Measurements from ENCODE around the gene PARD3B. TPM values are rescaled to one million over a fixed set of nuclear protein-coding genes. Genes with fewer than 3 reads are reported as not detected.

PARD3B gene
- 1 to 10 TPM; 4.8 to 6.0 (median 5.6) TPM for total RNA-seq
- 1 to 10 TPM in 2 of 3 donors, under 1 TPM in 1; 0.42 to 1.6 (median 1.1) TPM for polyA plus RNA-seq
- long read RNA-seq, donor 1, result 0 reads
- long read RNA-seq, donor 2, partial matches to known transcripts, result 3 of 3 reads
- long read RNA-seq, donor 2, other reads (novel, unspliced or antisense), result 0 of 3 reads

- Histone ChIP-seq H3K27me3 (ENCODE audit: insufficient read depth in 3 of 3, low read length in 2 of 3) (no peaks in the 10 kb centered on the region), H3K27ac (peak within 1 kb of the TSS; percentile 70), H3K4me3 (peak within 1 kb of the TSS; percentile 94), H3K4me1 (peaks cover 13% of the 10 kb centered on the region), H3K36me3 (ENCODE audit: insufficient read depth in 1 of 2, low read depth in 1 of 2) (no peaks in the 10 kb centered on the region), H3K9me3 (no peaks in the 10 kb centered on the region)
- intact Hi-C loops (cut with DNase I), result loop anchor here in 1 of 2 donors (10.0 kb wide), 1 partner anchor 150 kb away; no protein-coding TSS in a partner anchor
- TF ChIP-seq CTCF (IDR thresholded peaks at IDR 0.05), result no peak
- ATAC-seq (peak; percentile 94 to 97 (median 96)), DNase-seq (peak; percentile 66 to 78)
- 0 to 1% (median 1%) methylated on average over 43 to 82 of the region's 82 CpGs for WGBS, 3 donors
These were observed at the start of gene PARD3B for GRCh38 chr2:204544961-204545860. Gene PARD3B (plus strand): TSS chr2:204545475. CDS start chr2:204546000, 525 bp downstream.

- WGBS, 3 donors, result 96 to 98% (median 97%) methylated on average over 4 of the region's 4 CpGs
- intact Hi-C loops (cut with DNase I), result no loop called here
These were observed 48.5 kb upstream of the PARD3B start for GRCh38 chr2:204496779-204497178.

GRCh38 chr2:204497855-204498254, 47.4 kb upstream of the PARD3B start:
- no peaks in the 10 kb centered on the region for H3K9me3 ChIP-seq
- 83 to 98% (median 97%) methylated on average over 1 of the region's 1 CpG for WGBS, 3 donors
- no peak overlapping the region for H3K27ac ChIP-seq
- H3K4me1 ChIP-seq, result no peaks in the 10 kb centered on the region
- H3K36me3 ChIP-seq (ENCODE audit: insufficient read depth in 1 of 2, low read depth in 1 of 2), result no peaks in the 10 kb centered on the region
- ATAC-seq, result no peak
- no peak for TF ChIP-seq CTCF (IDR thresholded peaks at IDR 0.05)
- intact Hi-C loops (cut with DNase I), result no loop called here
- H3K4me3 ChIP-seq, result no peak overlapping the region
- no peak for DNase-seq
- no peaks in the 10 kb centered on the region for H3K27me3 ChIP-seq (ENCODE audit: insufficient read depth in 3 of 3, low read length in 2 of 3)

More at GRCh38 chr2:204496779-204497178, 48.5 kb upstream of the PARD3B start:
- Histone ChIP-seq H3K27me3 (ENCODE audit: insufficient read depth in 3 of 3, low read length in 2 of 3) (no peaks in the 10 kb centered on the region), H3K36me3 (ENCODE audit: insufficient read depth in 1 of 2, low read depth in 1 of 2) (no peaks in the 10 kb centered on the region), H3K9me3 (no peaks in the 10 kb centered on the region), H3K4me3 (no peak overlapping the region), H3K4me1 (no peaks in the 10 kb centered on the region), H3K27ac (no peak overlapping the region)
- DNase-seq, result no peak
- ATAC-seq, result no peak
- TF ChIP-seq CTCF (IDR thresholded peaks at IDR 0.05), result no peak

- intact Hi-C loops (cut with DNase I), result no loop called here
- DNase-seq (no peak), ATAC-seq (no peak)
- Histone ChIP-seq H3K9me3 (no peaks in the 10 kb centered on the region), H3K4me1 (no peaks in the 10 kb centered on the region), H3K4me3 (no peak overlapping the region), H3K27me3 (ENCODE audit: insufficient read depth in 3 of 3, low read length in 2 of 3) (no peaks in the 10 kb centered on the region), H3K27ac (no peak overlapping the region), H3K36me3 (ENCODE audit: insufficient read depth in 1 of 2, low read depth in 1 of 2) (no peaks in the 10 kb centered on the region)
- WGBS, 3 donors, result 62 to 78% (median 68%) methylated on average over 3 of the region's 3 CpGs
- TF ChIP-seq CTCF (IDR thresholded peaks at IDR 0.05), result no peak
These were observed 47.0 kb upstream of the PARD3B start for GRCh38 chr2:204498291-204498690.
